ENCODE results near the gene ESM1. TPM values are rescaled to one million over a fixed set of nuclear protein-coding genes. Genes with fewer than 3 reads are reported as not detected.

The ESM1 gene
- total and polyA plus RNA-seq, 9 of the 15 experiments (the other 6 are each of a cell fraction or from before 2014, with no cell fraction given) = not detected

GRCh38 chr5:54936201-54936600 is 49.2 kb downstream of the ESM1 start:
- no peaks in the 10 kb centered on the region; a peak in 1 of 5 replicates for H3K27me3 ChIP-seq (ENCODE audit: control insufficient read depth in 2 of 2, insufficient read depth in 2 of 2, low read length in 2 of 2)
- H3K9me1 ChIP-seq (ENCODE audit: control insufficient read depth, insufficient read depth, low read length) = no peaks in the 10 kb centered on the region
- intact Hi-C loops (cut with micrococcal nuclease) (no loop called here), in situ Hi-C loops (cut with MboI) (no loop called here)
- no peaks in the 10 kb centered on the region for H4K20me1 ChIP-seq (replicated peaks; ENCODE audit: control insufficient read depth, insufficient read depth, low read length)
- H3K4me3 ChIP-seq = no peak overlapping the region
- no peak overlapping the region for H3K9ac ChIP-seq (ENCODE audit: insufficient read depth in 1 of 2, low read depth in 2 of 2, low read length in 2 of 2)
- H3K79me2 ChIP-seq (ENCODE audit: control insufficient read depth, insufficient read depth, low read length) = no peaks in the 10 kb centered on the region
- H3K9me3 ChIP-seq (replicated peaks; ENCODE audit: control insufficient read depth, insufficient read depth, low read depth, low read length) = no peaks in the 10 kb centered on the region
- no peaks in the 10 kb centered on the region for H3K4me1 ChIP-seq (replicated peaks in 1 of 2; ENCODE audit: control insufficient read depth in 2 of 2, insufficient read depth in 2 of 2, low read length in 2 of 2)
- no peak overlapping the region for H2AFZ ChIP-seq (ENCODE audit: low read depth, low read length)
- H3K4me2 ChIP-seq (ENCODE audit: insufficient read depth, low read length) = no peak overlapping the region
- ChIA-PET POLR2A (no interaction called here), CTCF (ENCODE audit: low intra/inter-chr PET ratio) (no interaction called here)
- ATAC-seq = no peak
- BruUV-seq (replicated peaks) = no TSS peak
- DNase-seq (ENCODE audit: extremely low read depth in 1 of 4, low spot score in 3 of 4) = no peak
- no peak for FAIRE-seq
- no peak overlapping the region for H3K27ac ChIP-seq (ENCODE audit: extremely low read depth, low read depth, low read length)
- 2% methylated on average over 5 of the region's 5 CpGs for WGBS (ENCODE audit: insufficient coverage, low coverage, missing lambda C conversion rate)
- H3K36me3 ChIP-seq (ENCODE audit: control insufficient read depth, insufficient read depth, low read length) = no peaks in the 10 kb centered on the region
- TF ChIP-seq ZNF644 (tag; IDR thresholded peaks at IDR 0.05; ENCODE audit: low read depth) (no peak), NFIX (CRISPR knock-in tag; IDR thresholded peaks at IDR 0.05; ENCODE audit: low read depth) (no peak), SMAD3 (CRISPR knock-in tag; conservative IDR thresholded peaks at IDR 0.05) (no peak), ZNF444 (CRISPR knock-in tag; IDR thresholded peaks at IDR 0.05) (no peak), ZNF253 (CRISPR knock-in tag; conservative IDR thresholded peaks at IDR 0.05) (no peak), RBM22 (IDR thresholded peaks at IDR 0.05; ENCODE audit: low read depth, low read length, poor library complexity, severe bottlenecking) (no peak), TAF9B (IDR thresholded peaks at IDR 0.05; ENCODE audit: partially characterized antibody) (no peak), ZNF57 (CRISPR knock-in tag; IDR thresholded peaks at IDR 0.05) (no peak), ZNF695 (CRISPR knock-in tag; IDR thresholded peaks at IDR 0.05) (no peak), CHD7 (IDR thresholded peaks at IDR 0.05; ENCODE audit: low read depth, low read length) (no peak)
- TF ChIP-seq, protein P1, sequence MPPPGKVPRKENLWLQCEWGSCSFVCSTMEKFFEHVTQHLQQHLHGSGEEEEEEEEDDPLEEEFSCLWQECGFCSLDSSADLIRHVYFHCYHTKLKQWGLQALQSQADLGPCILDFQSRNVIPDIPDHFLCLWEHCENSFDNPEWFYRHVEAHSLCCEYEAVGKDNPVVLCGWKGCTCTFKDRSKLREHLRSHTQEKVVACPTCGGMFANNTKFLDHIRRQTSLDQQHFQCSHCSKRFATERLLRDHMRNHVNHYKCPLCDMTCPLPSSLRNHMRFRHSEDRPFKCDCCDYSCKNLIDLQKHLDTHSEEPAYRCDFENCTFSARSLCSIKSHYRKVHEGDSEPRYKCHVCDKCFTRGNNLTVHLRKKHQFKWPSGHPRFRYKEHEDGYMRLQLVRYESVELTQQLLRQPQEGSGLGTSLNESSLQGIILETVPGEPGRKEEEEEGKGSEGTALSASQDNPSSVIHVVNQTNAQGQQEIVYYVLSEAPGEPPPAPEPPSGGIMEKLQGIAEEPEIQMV (tag; conservative IDR thresholded peaks at IDR 0.05; ENCODE audit: low read depth) = no peak
